Measurements from ENCODE around the gene B3GAT2.

B3GAT2 gene

DNA sequence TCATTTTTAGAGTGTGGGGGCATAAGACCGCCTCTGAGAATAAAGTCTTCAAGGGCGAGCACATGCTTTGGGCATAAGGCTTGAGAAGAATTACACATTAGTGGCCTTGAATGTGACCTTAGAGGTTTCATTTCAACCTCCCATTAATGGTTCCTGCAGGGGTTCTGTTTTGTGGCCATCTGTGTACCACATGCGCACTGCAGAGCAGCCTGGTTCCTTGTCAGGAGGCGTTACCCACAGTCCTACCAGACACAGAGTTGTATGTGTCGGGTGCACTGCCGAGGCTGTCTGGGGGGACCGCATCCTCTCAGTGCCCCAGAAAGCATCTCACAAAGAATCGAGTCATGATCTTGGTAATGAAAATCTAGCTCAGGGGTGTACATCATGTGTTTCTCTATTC is 115.7 kb downstream of the B3GAT2 start:
- DNase-seq, result no peak

DNA sequence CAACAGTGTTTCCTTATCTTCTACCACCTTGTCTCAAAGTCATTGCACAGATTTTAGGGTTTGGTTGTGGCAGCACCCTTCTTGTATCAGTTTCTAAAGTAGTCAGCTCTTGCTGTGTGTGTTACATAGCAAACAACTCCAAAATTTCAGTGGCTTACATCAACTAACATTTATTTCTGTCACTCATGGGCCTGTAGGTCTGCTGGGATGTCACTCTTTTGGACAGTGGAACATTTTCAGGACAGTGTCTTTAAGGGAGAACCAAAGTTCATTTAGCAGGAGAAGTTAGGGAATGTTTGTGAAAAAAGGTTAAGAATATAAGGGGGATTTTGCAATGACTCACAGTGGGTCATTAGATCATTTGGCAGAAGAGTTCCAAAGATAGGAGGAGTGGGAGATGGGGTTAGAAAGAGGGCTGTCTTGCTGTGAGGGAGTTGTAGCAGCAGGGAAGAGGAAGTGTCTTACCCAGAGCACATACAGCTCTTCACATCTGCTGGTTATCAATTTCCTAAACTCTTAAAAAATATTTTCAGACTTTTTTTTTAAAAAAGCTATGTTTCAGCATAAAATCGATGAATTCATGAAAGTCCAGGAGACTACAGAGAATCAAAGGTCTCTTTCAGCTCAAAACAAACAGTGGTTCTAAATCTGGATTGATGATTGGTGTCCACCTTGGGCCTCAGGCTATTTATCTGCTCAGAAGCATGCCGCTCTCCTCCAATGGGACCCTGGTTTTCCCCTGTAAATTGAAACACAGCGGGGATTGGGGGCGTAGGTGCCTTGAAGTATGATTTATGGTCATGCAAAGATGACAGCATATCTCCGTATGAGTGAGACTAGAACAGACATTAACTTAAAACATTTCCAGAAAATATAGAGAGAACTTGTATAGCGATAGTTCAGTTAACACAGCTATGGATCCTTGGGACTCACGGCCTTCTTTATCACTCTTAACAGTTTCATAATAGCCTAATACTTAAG is 117.3 kb downstream of the B3GAT2 start:
- DNase-seq, result no peak

DNA sequence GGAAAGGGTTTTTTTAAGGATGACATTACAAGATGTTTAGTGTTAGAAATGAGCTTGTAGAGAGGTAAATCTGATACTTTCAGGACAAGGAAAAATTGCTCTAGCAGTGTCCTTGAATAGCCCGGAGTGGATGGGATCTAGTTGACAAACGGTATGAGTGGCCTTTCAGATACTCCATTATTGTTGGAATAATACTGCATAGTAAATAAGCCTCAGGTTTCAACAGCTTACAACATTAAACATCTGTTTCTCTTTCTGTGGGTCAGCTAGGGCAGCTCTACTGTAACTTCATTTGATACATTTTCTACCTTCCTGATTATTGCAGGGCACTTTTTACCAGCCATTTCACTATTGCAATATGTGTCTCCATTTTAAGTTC is 118.0 kb downstream of the B3GAT2 start:
- no peak for DNase-seq

DNA sequence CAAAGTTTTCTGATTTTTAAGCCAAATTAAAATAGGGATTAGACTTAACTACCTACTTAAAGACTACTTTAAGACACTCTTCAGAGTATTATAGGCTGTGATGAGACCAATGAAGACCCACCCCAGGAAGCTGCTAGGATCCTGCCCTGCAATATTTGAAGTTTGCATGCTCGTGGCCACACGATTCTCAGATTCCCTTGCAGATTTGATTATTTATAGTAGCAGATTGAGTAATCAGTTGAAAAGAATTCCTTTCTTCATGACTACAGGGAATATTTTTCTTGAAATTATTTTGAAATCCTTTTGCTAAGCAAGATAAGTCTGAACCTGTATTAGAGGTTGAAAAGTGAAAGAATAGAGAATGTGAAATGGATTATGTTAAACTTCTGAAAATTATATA is 122.3 kb downstream of the B3GAT2 start:
- no peak for DNase-seq

DNA sequence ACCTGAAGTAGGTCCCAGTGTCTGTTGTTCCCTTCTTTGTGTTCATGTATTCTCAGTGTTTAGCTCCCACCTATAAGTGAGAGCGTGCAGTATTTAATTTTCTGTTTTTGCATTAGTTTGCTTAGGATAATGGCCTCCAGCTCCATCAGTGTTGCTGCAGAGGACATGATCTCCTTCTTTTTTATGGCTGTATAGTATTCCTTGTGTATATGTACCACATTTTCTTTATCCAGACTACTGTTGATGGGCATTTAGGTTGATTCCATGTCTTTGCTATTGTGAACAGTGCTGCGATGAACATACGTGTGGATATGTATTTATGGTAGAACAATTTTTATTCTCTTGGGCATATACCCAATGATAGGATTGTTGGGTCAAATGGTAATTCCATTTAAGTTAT is 125.4 kb downstream of the B3GAT2 start:
- no peak for DNase-seq

DNA sequence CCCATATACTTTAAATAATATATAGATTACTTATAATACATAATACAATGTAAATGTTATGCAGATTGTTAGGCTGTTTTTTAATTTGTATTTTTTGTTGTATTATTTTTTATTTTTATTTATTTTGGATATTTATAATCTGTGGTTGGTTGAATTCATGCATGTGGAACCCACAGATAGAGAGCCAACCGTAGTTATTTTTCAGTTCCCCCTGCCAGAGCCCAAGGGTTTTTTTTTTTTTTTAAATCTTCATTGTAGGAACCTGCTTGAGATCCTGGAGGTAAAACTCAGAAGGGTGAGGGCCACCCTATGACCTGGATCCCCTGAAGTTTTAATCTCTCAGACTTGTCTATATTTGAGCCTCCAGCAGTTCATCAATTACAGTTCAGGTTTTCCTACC is 133.2 kb downstream of the B3GAT2 start:
- no peak for DNase-seq

DNA sequence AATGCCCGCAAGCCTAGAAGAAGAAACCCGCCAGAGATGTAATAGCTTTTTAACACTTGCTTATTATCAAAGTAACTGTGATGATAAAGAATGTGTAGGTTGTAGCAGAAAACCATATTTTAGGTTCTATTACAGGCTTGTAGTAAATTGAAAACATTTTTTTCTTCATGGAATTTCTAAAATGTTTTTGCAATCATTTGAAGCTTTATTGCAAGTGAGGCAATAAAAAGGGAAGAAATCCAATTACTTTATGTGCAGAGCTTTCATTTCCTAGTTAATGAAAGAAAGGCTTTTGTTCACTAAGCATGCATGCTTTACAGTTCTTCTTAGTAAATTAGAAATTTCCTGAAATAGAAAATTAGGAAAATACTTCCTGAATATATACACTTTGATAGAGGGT is 135.1 kb downstream of the B3GAT2 start:
- DNase-seq, result no peak

DNA sequence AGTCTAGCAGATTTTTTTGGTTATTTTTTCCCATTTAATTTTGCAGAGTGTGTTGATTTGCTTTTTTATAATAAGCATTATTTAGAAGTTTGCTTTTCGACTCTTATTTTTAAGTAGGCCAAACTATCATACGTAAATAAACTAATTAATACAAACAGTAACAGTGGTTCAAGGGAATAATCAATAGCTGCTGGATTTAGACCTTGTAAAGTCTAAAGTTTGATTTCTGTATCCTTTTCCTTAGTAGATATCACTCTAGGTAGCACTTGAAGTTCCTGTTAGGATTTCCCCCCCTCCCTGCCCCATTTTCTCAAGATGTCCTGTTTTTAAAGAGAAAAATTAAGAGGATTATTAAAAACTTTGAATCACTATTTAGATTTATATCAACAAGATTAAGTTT is 136.1 kb downstream of the B3GAT2 start:
- DNase-seq, result no peak

DNA sequence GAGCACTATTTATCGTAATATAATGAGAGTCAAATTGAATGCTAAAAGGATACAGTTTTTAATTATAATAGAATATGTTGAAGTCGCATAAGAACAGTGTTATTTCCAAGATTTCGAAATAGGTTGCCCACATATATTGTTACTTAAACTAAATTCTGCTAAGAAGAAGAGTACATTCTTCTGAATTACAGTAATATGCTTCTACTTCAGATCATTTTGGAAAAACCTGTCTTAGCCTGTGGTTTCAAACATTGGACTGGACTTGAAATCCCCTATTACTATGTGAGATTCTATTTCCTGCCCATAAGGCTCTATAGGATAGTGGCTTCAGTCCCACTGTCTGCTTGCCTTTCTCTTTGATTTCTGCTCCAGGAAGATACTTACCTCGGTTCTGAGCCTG is 137.2 kb downstream of the B3GAT2 start:
- no peak for DNase-seq

DNA sequence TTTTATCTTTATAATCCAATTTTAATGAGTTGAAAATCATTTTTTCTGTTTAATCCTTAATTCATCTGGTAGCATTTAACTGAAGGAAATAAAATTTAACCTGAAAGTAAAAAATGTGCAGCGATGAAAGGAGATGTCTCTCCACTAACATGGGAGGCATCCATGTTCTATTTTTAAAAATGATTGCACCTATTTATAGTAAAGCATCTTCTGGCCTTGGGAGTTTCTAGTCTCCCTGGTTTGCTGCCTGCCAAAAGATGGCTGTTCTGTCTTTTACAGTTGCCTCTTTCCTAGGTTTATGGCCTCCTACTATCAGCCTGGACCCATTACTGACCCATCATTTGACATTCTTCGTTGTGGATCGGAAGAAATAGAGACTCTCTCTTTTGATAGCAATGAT is 143.0 kb downstream of the B3GAT2 start:
- DNase-seq, result no peak

DNA sequence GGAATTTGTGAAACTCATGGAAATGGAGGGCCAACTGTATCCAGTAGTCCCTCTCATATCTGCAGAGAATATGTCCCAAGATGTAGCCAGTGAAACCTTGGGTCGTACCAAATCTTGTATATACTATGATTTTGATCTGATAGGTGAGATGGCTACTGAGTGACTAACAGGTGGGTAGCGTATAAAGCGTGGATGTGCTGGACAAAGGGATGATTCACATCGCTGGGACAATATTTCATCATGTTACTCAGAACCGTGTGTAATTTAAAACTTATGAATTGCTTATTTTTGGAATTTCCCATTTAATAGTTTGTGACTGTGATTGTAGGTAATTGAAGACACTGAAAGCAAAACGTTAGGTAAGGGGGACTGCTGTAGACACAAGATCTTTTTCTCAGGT is 145.1 kb downstream of the B3GAT2 start:
- DNase-seq, result no peak
